HepG2 (cell line): ENCODE results near the gene ABCB11. TPM values are rescaled to one million over a fixed set of nuclear protein-coding genes. Genes with fewer than 3 reads are reported as not detected.

Experiments
- DNMT1 ChIP-seq: sonication (generic); formaldehyde crosslinking; IDR thresholded peaks from 2 replicates; pipeline ENCODE4 v1.5.1; 2020; ENCODE audit warnings: mild to moderate bottlenecking, missing genetic modification reagents
- FOSL2 ChIP-seq: sonication (generic); formaldehyde crosslinking; IDR thresholded peaks from 2 replicates; pipeline ENCODE4 v1.4.0; 2020; ENCODE audit warnings: missing genetic modification reagents
- MNT ChIP-seq: fragments of 450-650 bp; IDR thresholded peaks from 2 replicates; pipeline ENCODE4 v1.6.1; 2016
- PHB2 ChIP-seq: fragments of 450-650 bp; IDR thresholded peaks from 2 replicates; pipeline ENCODE4 v1.6.1; 2018; ENCODE audit not compliant: partially characterized antibody
- SMAD1 ChIP-seq: sonication (generic); formaldehyde crosslinking; IDR thresholded peaks from 2 replicates; pipeline ENCODE4 v1.4.0; 2020; ENCODE audit warnings: missing genetic modification reagents, low read depth, mild to moderate bottlenecking, borderline replicate concordance
- SMARCE1 ChIP-seq: fragments of 450-650 bp; IDR thresholded peaks from 2 replicates; pipeline ENCODE4 v1.6.1; 2017; ENCODE audit warnings: borderline replicate concordance
- SP4 ChIP-seq: sonication (generic); formaldehyde crosslinking; IDR thresholded peaks from 2 replicates; pipeline ENCODE4 v1.8.1; 2023; ENCODE audit warnings: mild to moderate bottlenecking, missing genetic modification reagents
- ZBTB1 ChIP-seq: sonication (generic); formaldehyde crosslinking; IDR thresholded peaks from 2 replicates; pipeline ENCODE4 v1.4.0; 2020; ENCODE audit warnings: missing genetic modification reagents, borderline replicate concordance
- ZBTB14 ChIP-seq: sonication (generic); formaldehyde crosslinking; IDR thresholded peaks from 2 replicates; pipeline ENCODE4 v1.4.0; 2020; ENCODE audit warnings: missing genetic modification reagents
- ZNF20 ChIP-seq: sonication (generic); formaldehyde crosslinking; IDR thresholded peaks from 2 replicates; pipeline ENCODE4 v1.4.0; 2020; ENCODE audit warnings: mild to moderate bottlenecking, moderate library complexity, missing genetic modification reagents
- polyA plus RNA-seq, 8 experiments: library from polyadenylated mRNA; depleted of rRNA in 3 of 8; stranded (reverse) in 7 of 8; unstranded in 1 of 8; fragments of >200 nt; fragmentation: Illumina TruSeq in 4 of 8; extraction: Trizol in 4 of 8; gene quantifications; 2 replicates each; pipeline versions ENCODE4 v1.2.1 to v1.2.3, GENCODE V29; 2011 to 2016; ENCODE audit warnings: low read depth in 4 of 8, missing spikeins in 1 of 8, mixed read lengths in 1 of 8; ENCODE audit not compliant: insufficient read depth in 1 of 8
- total RNA-seq, 5 experiments: library from RNA; depleted of rRNA; stranded (reverse); fragments of >200 nt; fragmentation: Illumina TruSeq; extraction: Trizol; gene quantifications; 2 replicates each; pipeline ENCODE4 v1.2.3, GENCODE V29; 2016; ENCODE audit warnings: low read depth in 1 of 5
- TF ChIP-seq, protein P1 (sequence below): sonication (generic); formaldehyde crosslinking; IDR thresholded peaks from 2 replicates; pipeline ENCODE4 v1.4.0; 2020; ENCODE audit warnings: missing genetic modification reagents
- TF ChIP-seq, protein P2 (sequence below): sonication (generic); formaldehyde crosslinking; IDR thresholded peaks from 2 replicates; pipeline ENCODE4 v1.4.0; 2020; ENCODE audit warnings: mild to moderate bottlenecking, missing genetic modification reagents
- TF ChIP-seq, protein P3 (sequence below): sonication (generic); formaldehyde crosslinking; IDR thresholded peaks from 2 replicates; pipeline ENCODE4 v1.5.1; 2020; ENCODE audit warnings: missing genetic modification reagents, mild to moderate bottlenecking, borderline replicate concordance
- TF ChIP-seq, protein P4 (sequence below): sonication (generic); formaldehyde crosslinking; IDR thresholded peaks from 2 replicates; pipeline ENCODE4 v1.5.0; 2020; ENCODE audit warnings: missing genetic modification reagents, mild to moderate bottlenecking, borderline replicate concordance

ABCB11 gene
- total and polyA plus RNA-seq, 2 of the 13 experiments (the other 11 are each of a cell fraction or from before 2014, with no cell fraction given) = not detected

DNA sequence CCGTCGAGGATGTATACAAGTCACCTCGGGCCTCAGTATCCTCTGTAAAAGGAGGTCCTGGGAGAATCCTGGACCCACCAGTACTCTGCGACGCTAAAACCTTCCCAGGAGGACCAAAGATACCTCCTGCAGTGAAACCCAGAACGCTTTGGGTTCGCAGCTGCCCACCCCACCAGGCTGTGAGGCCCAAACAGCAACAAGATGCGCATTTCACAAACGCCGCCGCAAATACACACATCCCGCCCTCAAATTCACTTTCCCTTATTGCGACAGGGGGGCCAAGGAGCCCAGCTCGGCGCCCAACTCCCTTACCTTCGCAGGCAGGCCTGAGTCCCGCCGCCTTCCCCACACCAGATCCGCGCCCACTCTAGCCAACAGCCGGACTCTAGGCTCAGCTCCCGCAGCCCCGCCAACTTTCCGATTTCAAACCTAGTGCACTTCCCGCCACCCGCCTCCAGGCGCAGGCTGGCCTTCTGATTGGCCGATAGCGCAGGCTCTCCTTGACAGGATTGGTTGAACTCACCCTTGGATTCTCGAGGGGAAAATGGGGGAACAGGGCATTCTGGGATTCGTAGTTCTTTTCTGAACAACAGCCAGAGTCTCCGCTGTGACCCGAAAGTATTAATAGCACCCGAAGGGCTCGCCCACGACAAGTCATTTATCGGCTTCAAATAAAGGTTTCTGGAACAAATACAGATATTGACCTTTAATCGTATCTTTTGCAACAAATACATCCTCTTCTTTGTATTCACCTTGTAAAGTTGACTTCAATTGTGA, 140.9 kb downstream of the ABCB11 start, which contains the start of gene SPC25 (continued):
- TF ChIP-seq, protein P1, sequence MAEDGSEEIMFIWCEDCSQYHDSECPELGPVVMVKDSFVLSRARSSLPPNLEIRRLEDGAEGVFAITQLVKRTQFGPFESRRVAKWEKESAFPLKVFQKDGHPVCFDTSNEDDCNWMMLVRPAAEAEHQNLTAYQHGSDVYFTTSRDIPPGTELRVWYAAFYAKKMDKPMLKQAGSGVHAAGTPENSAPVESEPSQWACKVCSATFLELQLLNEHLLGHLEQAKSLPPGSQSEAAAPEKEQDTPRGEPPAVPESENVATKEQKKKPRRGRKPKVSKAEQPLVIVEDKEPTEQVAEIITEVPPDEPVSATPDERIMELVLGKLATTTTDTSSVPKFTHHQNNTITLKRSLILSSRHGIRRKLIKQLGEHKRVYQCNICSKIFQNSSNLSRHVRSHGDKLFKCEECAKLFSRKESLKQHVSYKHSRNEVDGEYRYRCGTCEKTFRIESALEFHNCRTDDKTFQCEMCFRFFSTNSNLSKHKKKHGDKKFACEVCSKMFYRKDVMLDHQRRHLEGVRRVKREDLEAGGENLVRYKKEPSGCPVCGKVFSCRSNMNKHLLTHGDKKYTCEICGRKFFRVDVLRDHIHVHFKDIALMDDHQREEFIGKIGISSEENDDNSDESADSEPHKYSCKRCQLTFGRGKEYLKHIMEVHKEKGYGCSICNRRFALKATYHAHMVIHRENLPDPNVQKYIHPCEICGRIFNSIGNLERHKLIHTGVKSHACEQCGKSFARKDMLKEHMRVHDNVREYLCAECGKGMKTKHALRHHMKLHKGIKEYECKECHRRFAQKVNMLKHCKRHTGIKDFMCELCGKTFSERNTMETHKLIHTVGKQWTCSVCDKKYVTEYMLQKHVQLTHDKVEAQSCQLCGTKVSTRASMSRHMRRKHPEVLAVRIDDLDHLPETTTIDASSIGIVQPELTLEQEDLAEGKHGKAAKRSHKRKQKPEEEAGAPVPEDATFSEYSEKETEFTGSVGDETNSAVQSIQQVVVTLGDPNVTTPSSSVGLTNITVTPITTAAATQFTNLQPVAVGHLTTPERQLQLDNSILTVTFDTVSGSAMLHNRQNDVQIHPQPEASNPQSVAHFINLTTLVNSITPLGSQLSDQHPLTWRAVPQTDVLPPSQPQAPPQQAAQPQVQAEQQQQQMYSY (CRISPR knock-in tag) = no peak
- TF ChIP-seq SP4 (CRISPR knock-in tag) (peak; percentile 70; the same call in 1 of the 2 replicates), FOSL2 (CRISPR knock-in tag) (peak; percentile 31), ZNF20 (CRISPR knock-in tag) (no peak), MNT (no peak), DNMT1 (CRISPR knock-in tag) (no peak), PHB2 (no peak), ZBTB14 (CRISPR knock-in tag) (no peak), ZBTB1 (CRISPR knock-in tag) (no peak), SMARCE1 (no peak), SMAD1 (CRISPR knock-in tag) (peak; percentile 97; the same call in 1 of the 2 replicates)
- TF ChIP-seq, protein P2, sequence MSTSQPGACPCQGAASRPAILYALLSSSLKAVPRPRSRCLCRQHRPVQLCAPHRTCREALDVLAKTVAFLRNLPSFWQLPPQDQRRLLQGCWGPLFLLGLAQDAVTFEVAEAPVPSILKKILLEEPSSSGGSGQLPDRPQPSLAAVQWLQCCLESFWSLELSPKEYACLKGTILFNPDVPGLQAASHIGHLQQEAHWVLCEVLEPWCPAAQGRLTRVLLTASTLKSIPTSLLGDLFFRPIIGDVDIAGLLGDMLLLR = peak; percentile 63; the same call in 1 of the 2 replicates
- TF ChIP-seq, protein P3, sequence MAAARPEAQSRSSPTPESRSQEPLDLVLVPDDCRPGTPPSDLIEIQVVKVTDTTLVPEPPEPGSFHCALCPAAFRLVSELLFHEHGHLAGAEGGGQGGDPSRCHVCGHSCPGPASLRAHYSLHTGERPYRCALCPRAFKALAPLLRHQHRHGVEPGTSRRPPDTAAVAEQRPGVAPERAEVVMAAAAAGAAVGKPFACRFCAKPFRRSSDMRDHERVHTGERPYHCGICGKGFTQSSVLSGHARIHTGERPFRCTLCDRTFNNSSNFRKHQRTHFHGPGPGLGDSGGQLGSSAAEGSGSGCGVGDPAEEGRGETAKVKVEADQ (CRISPR knock-in tag) = peak; percentile 79; the same call in 1 of the 2 replicates
- TF ChIP-seq, protein P4, sequence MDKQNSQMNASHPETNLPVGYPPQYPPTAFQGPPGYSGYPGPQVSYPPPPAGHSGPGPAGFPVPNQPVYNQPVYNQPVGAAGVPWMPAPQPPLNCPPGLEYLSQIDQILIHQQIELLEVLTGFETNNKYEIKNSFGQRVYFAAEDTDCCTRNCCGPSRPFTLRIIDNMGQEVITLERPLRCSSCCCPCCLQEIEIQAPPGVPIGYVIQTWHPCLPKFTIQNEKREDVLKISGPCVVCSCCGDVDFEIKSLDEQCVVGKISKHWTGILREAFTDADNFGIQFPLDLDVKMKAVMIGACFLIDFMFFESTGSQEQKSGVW (CRISPR knock-in tag) = no peak
